B cell (primary cell): ENCODE results near the gene MAPK4. TPM values are rescaled to one million over a fixed set of nuclear protein-coding genes. Genes with fewer than 3 reads are reported as not detected.

Experiments used
- ATAC-seq: fragments of 200-7000 bp; cut with Tn5 transposase; one replicate; pipeline ENCODE4 v1.10.0; 2021; ENCODE audit warnings: low read depth, mild to moderate bottlenecking, moderate number of reproducible peaks, moderate library complexity
- CTCF ChIA-PET: fragments of 350-600 bp; sonication (Branson Sonifier 250); formaldehyde crosslinking; loops from one replicate; lab custom pipeline; 2021; ENCODE audit warnings: antibody characterized with exemption, inconsistent platforms; lab: Charles Lee
- POLR2A ChIA-PET: fragments of 350-600 bp; sonication (Branson Sonifier 250); formaldehyde crosslinking; loops from one replicate; lab custom pipeline; 2021; ENCODE audit warnings: antibody characterized with exemption; lab: Charles Lee
- DNase-seq: peaks from one replicate; pipeline ENCODE4 v3.0.0; 2013
- H2AFZ ChIP-seq: 2 replicates; pipeline ENCODE4 v1.6.1; 2012; ENCODE audit warnings: mild to moderate bottlenecking, low read depth, low read length; ENCODE audit not compliant: insufficient read depth, poor library complexity, severe bottlenecking
- H3K27ac ChIP-seq, 2 donors: 1 replicate in 1 of 2; 2 replicates in 1 of 2; pipeline ENCODE4 v1.5.1; 2012 to 2013; ENCODE audit warnings: low read length in 2 of 2, mild to moderate bottlenecking in 2 of 2, moderate library complexity in 1 of 2
- H3K27me3 ChIP-seq, 4 experiments: fragments of 200-600 bp in 1 of 4; sonication (generic) in 1 of 4; replicated peaks in 1 of 4; 1 replicate in 2 of 4; 2 replicates in 2 of 4; pipeline versions ENCODE4 v1.6.1 to v1.7.0; 2013 to 2016; ENCODE audit warnings: low read length in 3 of 4, mild to moderate bottlenecking in 2 of 4, mixed read lengths in 1 of 4, moderate library complexity in 1 of 4; ENCODE audit not compliant: insufficient read depth in 4 of 4, control insufficient read depth in 3 of 4; ENCODE audit errors: control extremely low read depth in 1 of 4
- H3K36me3 ChIP-seq, 2 experiments: replicated peaks in 1 of 2; 1 replicate in 1 of 2; 2 replicates in 1 of 2; pipeline versions ENCODE4 v1.6.1 to v1.7.1; 2013; ENCODE audit warnings: low read length in 1 of 2; ENCODE audit not compliant: insufficient read depth in 2 of 2, control insufficient read depth in 1 of 2; ENCODE audit errors: control extremely low read depth in 1 of 2, extremely low read depth in 1 of 2
- H3K4me1 ChIP-seq, 2 donors: fragments of 200-600 bp in 1 of 2; sonication (generic) in 1 of 2; 1 replicate in 1 of 2; 2 replicates in 1 of 2; pipeline versions ENCODE4 v1.5.1 to v1.6.1; 2013 to 2017; ENCODE audit warnings: low read length in 2 of 2; ENCODE audit not compliant: control insufficient read depth in 2 of 2, insufficient read depth in 2 of 2
- H3K4me2 ChIP-seq: replicated peaks from 2 replicates; pipeline ENCODE3; 2012; ENCODE audit warnings: mild to moderate bottlenecking, low read depth, low read length; ENCODE audit not compliant: poor library complexity, severe bottlenecking
- H3K4me3 ChIP-seq, 5 experiments: fragments of 200-600 bp in 1 of 5; sonication (generic) in 1 of 5; 1 replicate in 3 of 5; 2 replicates in 2 of 5; pipeline versions ENCODE4 v1.5.1 to v1.7.0; 2011 to 2016; ENCODE audit warnings: low read length in 4 of 5, mild to moderate bottlenecking in 4 of 5, low read depth in 2 of 5, control low read depth in 1 of 5, moderate library complexity in 1 of 5; ENCODE audit not compliant: insufficient read depth in 1 of 5; ENCODE audit errors: control extremely low read depth in 1 of 5, extremely low read depth in 1 of 5
- H3K79me2 ChIP-seq: fragments of 200-600 bp; sonication (generic); one replicate; pipeline ENCODE4 v1.6.0; 2016; ENCODE audit warnings: low read length; ENCODE audit not compliant: control insufficient read depth, insufficient read depth
- H3K9ac ChIP-seq: fragments of 200-600 bp; sonication (generic); 2 replicates; pipeline ENCODE4 v1.6.1; 2017; ENCODE audit warnings: mild to moderate bottlenecking, low read length, moderate library complexity
- H3K9me3 ChIP-seq, 3 donors: one replicate each; pipeline versions ENCODE4 v1.6.1 to v1.7.1; 2013; ENCODE audit warnings: low read length in 2 of 3; ENCODE audit not compliant: control insufficient read depth in 2 of 3, insufficient read depth in 1 of 3; ENCODE audit errors: control extremely low read depth in 1 of 3
- H4K20me1 ChIP-seq: 2 replicates; pipeline ENCODE4 v1.6.0; 2012; ENCODE audit warnings: mild to moderate bottlenecking, low read length; ENCODE audit not compliant: insufficient read depth, control insufficient read depth, poor library complexity, severe bottlenecking
- H3K27ac Mint-ChIP-seq: one replicate; pipeline ENCODE4 v1.8.0; 2021; ENCODE audit warnings: mixed read lengths
- H3K27me3 Mint-ChIP-seq: one replicate; pipeline ENCODE4 v1.8.0; 2021; ENCODE audit warnings: mixed read lengths
- H3K4me1 Mint-ChIP-seq: one replicate; pipeline ENCODE4 v1.8.0; 2021; ENCODE audit warnings: mixed read lengths
- H3K4me3 Mint-ChIP-seq: one replicate; pipeline ENCODE4 v1.8.0; 2021; ENCODE audit warnings: mixed read lengths
- H3K9me3 Mint-ChIP-seq: one replicate; pipeline ENCODE4 v1.8.0; 2022; ENCODE audit warnings: mixed read lengths; ENCODE audit not compliant: insufficient read depth
- CTCF ChIP-seq: fragments of 200-600 bp; IDR thresholded peaks from one replicate; pipeline ENCODE4 v1.8.0; 2022; ENCODE audit warnings: antibody characterized with exemption, mild to moderate bottlenecking
- EZH2 ChIP-seq: IDR thresholded peaks from 2 replicates; pipeline ENCODE4 v1.6.1; 2012; ENCODE audit warnings: borderline replicate concordance, low read depth, mild to moderate bottlenecking, moderate library complexity, low read length; ENCODE audit not compliant: insufficient read depth, poor library complexity, severe bottlenecking
- WGBS: methylation state at CpG from one replicate; pipeline ENCODE4 v1.1.5; 2013; ENCODE audit warnings: missing lambda C conversion rate; ENCODE audit not compliant: insufficient coverage; 5-methylcytosine and 5-hydroxymethylcytosine counted together
- intact Hi-C: fragments of 100-400 bp; cut with micrococcal nuclease; formaldehyde crosslinking; loops from one replicate; pipeline ENCODE4 v1.10.0; 2022
- polyA plus RNA-seq: library from polyadenylated mRNA; depleted of rRNA; stranded (reverse); fragments of >200 nt; gene quantifications from 2 replicates; pipeline ENCODE4 v1.2.3, GENCODE V29; 2012
- total RNA-seq, 2 donors: library from RNA; stranded (reverse); fragments of 120-200 nt in 1 of 2; gene quantifications; 1 replicate in 1 of 2; 2 replicates in 1 of 2; pipeline versions ENCODE4 v1.2.3 to v1.2.4, GENCODE V29; 2013 to 2022

Gene MAPK4
- total and polyA plus RNA-seq, 2 donors (not counting 1 experiment from before 2014, with no cell fraction given) = not detected

- Histone ChIP-seq H3K4me1 (no peaks in the 10 kb centered on the region), H3K4me2 (no peak overlapping the region), H3K27ac (no peak overlapping the region), H3K79me2 (no peaks in the 10 kb centered on the region), H3K27me3 (peaks cover 0 to 18% (median 0%) of the 10 kb centered on the region in 4 experiments), H2AFZ (no peak overlapping the region), H4K20me1 (no peaks in the 10 kb centered on the region), H3K36me3 (no peaks in the 10 kb centered on the region), H3K4me3 (no peak overlapping the region), H3K9me3 (no peaks in the 10 kb centered on the region), H3K9ac (no peak overlapping the region)
- intact Hi-C loops = no loop called here
- Mint-ChIP-seq H3K4me1 (no peaks in the 10 kb centered on the region), H3K27me3 (peaks cover 40% of the 10 kb centered on the region), H3K4me3 (no peak overlapping the region), H3K27ac (no peak overlapping the region), H3K9me3 (no peaks in the 10 kb centered on the region)
- ChIA-PET CTCF (no interaction called here), POLR2A (no interaction called here)
- 79% methylated on average over 5 of the region's 7 CpGs for WGBS
- no peak for DNase-seq
- no peak for ATAC-seq
- TF ChIP-seq CTCF = no peak
- TF ChIP-seq EZH2 = no peak
Observed at GRCh38 chr18:50757358-50757757, 197.5 kb downstream of the MAPK4 start.

- Histone ChIP-seq H3K36me3 (no peaks in the 10 kb centered on the region), H3K4me1 (no peaks in the 10 kb centered on the region), H3K27me3 (no peaks in the 10 kb centered on the region), H3K4me3 (no peak overlapping the region), H3K79me2 (no peaks in the 10 kb centered on the region), H3K4me2 (no peak overlapping the region), H4K20me1 (no peaks in the 10 kb centered on the region), H3K9ac (no peak overlapping the region), H3K9me3 (peaks cover 9 to 31% (median 26%) of the 10 kb centered on the region in 3 donors), H2AFZ (no peak overlapping the region), H3K27ac (no peak overlapping the region)
- Mint-ChIP-seq H3K9me3 (peaks cover 32% of the 10 kb centered on the region), H3K27ac (no peak overlapping the region), H3K27me3 (peaks cover 27% of the 10 kb centered on the region), H3K4me3 (no peak overlapping the region), H3K4me1 (no peaks in the 10 kb centered on the region)
- no peak for TF ChIP-seq CTCF
- no peak for TF ChIP-seq EZH2
- ChIA-PET POLR2A (no interaction called here), CTCF (no interaction called here)
- DNase-seq (no peak), ATAC-seq (no peak)
- intact Hi-C loops = no loop called here
Observed at GRCh38 chr18:50769463-50769862, 209.6 kb downstream of the MAPK4 start.
